Muscle layer of duodenum (tissue), 2 donors: Measurements from ENCODE around the gene NCAM1.

Source experiments
- H3K27ac ChIP-seq: one replicate; pipeline ENCODE4 v1.7.0; 2013; ENCODE audit warnings: mild to moderate bottlenecking, low read length
- H3K27me3 ChIP-seq: one replicate; pipeline ENCODE4 v1.7.0; 2013; ENCODE audit warnings: low read depth, mild to moderate bottlenecking, control low read depth, low read length
- H3K36me3 ChIP-seq, 2 donors: one replicate each; pipeline ENCODE4 v1.7.0; 2013; ENCODE audit warnings: low read length in 2 of 2, control low read depth in 1 of 2, mild to moderate bottlenecking in 1 of 2; ENCODE audit not compliant: insufficient read depth in 2 of 2, control insufficient read depth in 1 of 2
- H3K4me1 ChIP-seq, 2 donors: one replicate each; pipeline ENCODE4 v1.7.0; 2013; ENCODE audit warnings: low read length in 2 of 2, mild to moderate bottlenecking in 2 of 2, control low read depth in 1 of 2, moderate library complexity in 1 of 2; ENCODE audit not compliant: insufficient read depth in 2 of 2, control insufficient read depth in 1 of 2
- H3K4me3 ChIP-seq, 2 donors: one replicate each; pipeline ENCODE4 v1.7.0; 2013; ENCODE audit warnings: low read length in 2 of 2, low read depth in 1 of 2, mild to moderate bottlenecking in 1 of 2
- H3K9me3 ChIP-seq, 2 donors: one replicate each; pipeline ENCODE4 v1.7.0; 2013; ENCODE audit warnings: low read length in 2 of 2, control low read depth in 1 of 2, mild to moderate bottlenecking in 1 of 2; ENCODE audit not compliant: control insufficient read depth in 1 of 2
- donor health status: healthy.

NCAM1 gene

DNA sequence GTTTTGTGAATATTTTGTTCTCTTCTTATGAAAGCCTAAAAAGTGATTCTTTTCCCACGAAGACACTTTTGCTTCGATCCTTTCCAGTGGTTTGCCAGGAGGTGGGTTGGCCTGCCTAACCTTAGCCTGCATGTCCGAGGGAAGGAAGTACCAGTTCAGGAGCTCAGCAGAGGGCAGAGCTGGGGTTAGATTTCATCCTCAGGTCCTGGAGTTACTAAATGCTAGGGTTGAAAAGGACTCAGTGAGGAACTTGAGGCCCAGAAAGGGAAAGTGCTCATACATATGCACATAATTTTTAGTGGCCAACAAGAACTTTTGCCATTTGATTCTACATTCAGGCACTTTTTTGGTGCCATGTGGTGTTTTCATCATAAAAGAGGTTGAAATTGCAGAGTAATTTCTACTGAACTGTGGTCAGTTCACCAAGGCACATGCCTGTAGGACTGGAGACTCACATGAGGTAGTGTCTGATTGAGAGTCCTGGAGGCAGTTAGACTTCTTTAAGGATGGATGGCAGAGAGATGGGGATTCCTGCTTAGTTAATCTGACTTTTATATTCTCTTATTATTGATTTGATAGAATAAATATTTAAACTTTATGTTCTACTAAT is 36.7 kb downstream of the NCAM1 start:
- Histone ChIP-seq H3K27me3 (no peaks in the 10 kb centered on the region), H3K36me3 (no peaks in the 10 kb centered on the region), H3K4me1 (no peaks in the 10 kb centered on the region), H3K4me3 (no peak overlapping the region), H3K27ac (no peak overlapping the region), H3K9me3 (no peaks in the 10 kb centered on the region)

DNA sequence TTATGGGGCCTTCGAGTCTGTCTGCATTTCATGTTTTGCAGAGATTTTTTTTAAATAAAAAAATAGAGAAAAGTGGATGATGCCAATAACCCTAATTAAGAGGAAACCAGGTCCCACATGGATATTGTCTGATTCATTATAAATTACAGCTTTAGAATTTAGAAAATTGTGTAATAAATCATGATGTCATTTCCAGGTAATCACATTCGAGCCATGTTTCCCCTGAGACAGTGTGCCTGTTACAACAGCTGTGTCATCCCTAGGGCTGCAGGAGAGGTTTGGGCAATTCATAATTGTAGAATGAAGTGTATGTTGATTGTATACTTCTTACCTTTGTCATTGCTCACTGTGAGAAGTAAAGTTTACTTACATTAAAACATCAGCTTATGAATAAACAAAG is 38.3 kb downstream of the NCAM1 start:
- no peaks in the 10 kb centered on the region for H3K4me1 ChIP-seq
- no peak overlapping the region for H3K4me3 ChIP-seq
- no peaks in the 10 kb centered on the region for H3K36me3 ChIP-seq
- no peaks in the 10 kb centered on the region for H3K27me3 ChIP-seq
- no peak overlapping the region for H3K27ac ChIP-seq
- H3K9me3 ChIP-seq, result no peaks in the 10 kb centered on the region

DNA sequence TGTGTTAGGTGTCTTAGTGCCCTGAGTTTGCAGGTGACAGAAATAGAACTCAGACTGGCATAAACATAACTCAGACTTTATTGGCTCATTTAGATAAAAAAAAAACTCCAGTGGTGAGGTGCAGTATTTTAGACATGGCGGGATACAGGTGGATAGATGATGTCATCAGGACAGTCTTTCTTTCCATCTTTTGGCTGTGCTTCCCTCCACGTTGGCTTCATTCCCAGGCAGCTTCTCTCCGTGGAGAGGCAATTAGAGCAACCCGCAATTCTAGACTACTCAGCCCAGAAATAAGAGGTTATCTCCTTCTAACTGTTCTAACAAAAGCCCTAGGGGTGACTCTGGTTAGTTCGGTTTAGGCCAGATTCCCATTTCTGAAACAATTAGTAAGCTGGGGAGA is 40.5 kb downstream of the NCAM1 start:
- Histone ChIP-seq H3K4me3 (no peak overlapping the region), H3K36me3 (no peaks in the 10 kb centered on the region), H3K27me3 (no peaks in the 10 kb centered on the region), H3K4me1 (no peaks in the 10 kb centered on the region), H3K9me3 (no peaks in the 10 kb centered on the region), H3K27ac (no peak overlapping the region)

GRCh38 chr11:113006896-113007445 is 45.8 kb downstream of the NCAM1 start:
- Histone ChIP-seq H3K27ac (no peak overlapping the region), H3K36me3 (no peaks in the 10 kb centered on the region)

GRCh38 chr11:113014262-113015097 is 53.3 kb downstream of the NCAM1 start:
- H3K27me3 ChIP-seq, result no peaks in the 10 kb centered on the region
- no peak overlapping the region for H3K27ac ChIP-seq
- no peaks in the 10 kb centered on the region for H3K36me3 ChIP-seq
- no peaks in the 10 kb centered on the region for H3K9me3 ChIP-seq
- peaks cover 0 to 12% of the 10 kb centered on the region in 2 donors for H3K4me1 ChIP-seq
- H3K4me3 ChIP-seq, result no peak overlapping the region

More at GRCh38 chr11:113006896-113007445, 45.8 kb downstream of the NCAM1 start:
- no peaks in the 10 kb centered on the region for H3K9me3 ChIP-seq
- no peak overlapping the region for H3K4me3 ChIP-seq
- H3K27me3 ChIP-seq, result no peaks in the 10 kb centered on the region
- no peaks in the 10 kb centered on the region for H3K4me1 ChIP-seq

- no peak overlapping the region for H3K27ac ChIP-seq
- no peaks in the 10 kb centered on the region for H3K36me3 ChIP-seq
- peaks cover 0 to 12% of the 10 kb centered on the region in 2 donors for H3K4me1 ChIP-seq
- no peaks in the 10 kb centered on the region for H3K9me3 ChIP-seq
- no peak overlapping the region for H3K4me3 ChIP-seq
- H3K27me3 ChIP-seq, result no peaks in the 10 kb centered on the region
Observed at GRCh38 chr11:113015098-113015455, 53.9 kb downstream of the NCAM1 start.

DNA sequence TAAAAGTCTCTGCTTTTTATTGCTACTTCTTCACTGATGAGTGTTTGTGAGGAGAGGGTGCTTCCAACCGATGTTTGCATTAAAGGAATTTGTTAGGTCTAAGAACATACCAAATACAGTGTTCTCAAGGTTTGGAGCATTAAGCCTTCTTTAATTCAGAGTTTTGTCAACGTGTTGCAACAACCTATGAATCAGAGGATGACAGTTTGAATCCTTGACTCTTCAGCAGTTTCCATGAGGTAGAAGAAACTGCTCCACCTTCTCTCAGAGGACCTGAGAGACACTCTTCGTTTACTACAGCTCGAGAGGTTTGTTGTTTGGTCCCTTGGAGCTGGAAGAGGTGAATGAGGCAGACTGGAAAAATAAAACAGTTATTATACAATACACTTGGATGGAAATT is 55.7 kb downstream of the NCAM1 start:
- Histone ChIP-seq H3K4me3 (no peak overlapping the region), H3K36me3 (no peaks in the 10 kb centered on the region), H3K27ac (no peak overlapping the region), H3K27me3 (no peaks in the 10 kb centered on the region), H3K9me3 (no peaks in the 10 kb centered on the region), H3K4me1 (peaks cover 0 to 12% of the 10 kb centered on the region in 2 donors)

DNA sequence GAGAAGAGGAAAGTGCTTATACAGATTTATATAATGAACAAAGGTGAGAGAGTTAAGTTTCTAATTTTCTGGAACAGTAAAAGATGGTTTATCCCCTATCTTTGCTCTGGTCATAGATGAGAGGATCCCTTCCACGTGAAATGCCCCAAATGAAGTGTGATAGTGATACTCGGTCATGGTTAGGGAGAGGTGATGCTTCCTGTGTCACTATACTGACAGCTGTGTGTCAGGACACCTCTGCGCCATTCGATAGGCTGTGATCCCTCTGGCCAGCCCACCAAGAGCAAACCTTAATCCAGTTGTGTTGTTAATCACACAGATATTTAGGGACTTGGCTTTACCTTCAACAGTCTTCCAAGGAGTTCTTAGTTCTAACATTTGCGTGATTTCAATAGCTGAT is 57.7 kb downstream of the NCAM1 start:
- no peak overlapping the region for H3K27ac ChIP-seq
- H3K9me3 ChIP-seq, result no peaks in the 10 kb centered on the region
- H3K4me1 ChIP-seq, result peaks cover 0 to 11% of the 10 kb centered on the region in 2 donors
- no peak overlapping the region for H3K4me3 ChIP-seq
- no peaks in the 10 kb centered on the region for H3K36me3 ChIP-seq
- H3K27me3 ChIP-seq, result no peaks in the 10 kb centered on the region

- no peak overlapping the region for H3K4me3 ChIP-seq
- no peaks in the 10 kb centered on the region for H3K36me3 ChIP-seq
- no peaks in the 10 kb centered on the region for H3K9me3 ChIP-seq
- no peak overlapping the region for H3K27ac ChIP-seq
- H3K27me3 ChIP-seq, result no peaks in the 10 kb centered on the region
- H3K4me1 ChIP-seq, result peaks cover 0 to 5% of the 10 kb centered on the region in 2 donors
Observed at GRCh38 chr11:113019711-113020110, 58.5 kb downstream of the NCAM1 start.

- Histone ChIP-seq H3K36me3 (no peaks in the 10 kb centered on the region), H3K4me3 (no peak overlapping the region), H3K4me1 (no peaks in the 10 kb centered on the region), H3K27me3 (no peaks in the 10 kb centered on the region), H3K27ac (no peak overlapping the region), H3K9me3 (no peaks in the 10 kb centered on the region)
Observed at GRCh38 chr11:113021111-113021510, 59.9 kb downstream of the NCAM1 start.

DNA sequence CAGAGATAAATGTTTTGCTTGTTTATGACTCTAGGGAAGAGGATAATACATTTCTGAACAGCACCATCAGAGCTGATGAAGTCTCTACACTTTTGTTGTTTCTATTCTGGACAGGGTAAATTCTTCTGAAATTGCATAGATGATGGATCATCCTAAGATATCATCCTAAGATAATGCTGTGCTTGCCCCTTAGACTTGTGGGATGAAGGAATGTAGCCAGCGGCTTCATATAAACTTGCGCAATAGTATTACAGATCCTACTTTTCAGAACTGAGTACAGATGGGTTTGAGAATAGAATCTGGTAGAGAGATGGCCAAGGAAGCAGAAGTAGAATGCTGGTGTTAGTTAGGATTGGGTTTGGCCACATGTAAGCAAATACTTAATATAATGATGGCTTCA is 61.0 kb downstream of the NCAM1 start:
- H3K36me3 ChIP-seq, result no peaks in the 10 kb centered on the region
- no peaks in the 10 kb centered on the region for H3K9me3 ChIP-seq
- H3K27me3 ChIP-seq, result no peaks in the 10 kb centered on the region
- H3K4me3 ChIP-seq, result no peak overlapping the region
- H3K27ac ChIP-seq, result no peak overlapping the region
- H3K4me1 ChIP-seq, result no peaks in the 10 kb centered on the region
